GM13977 (cell line): ENCODE data around the gene CLEC16A.
A peak's percentile ranks its signal among the peaks of the same experiment; 100 is the strongest.
"Not testable (repeated sequence)": the region's sequence is repeated elsewhere in the genome, so short reads cannot be mapped to it uniquely, and the experiment has no call there.

Experiments used
- DNase-seq: peaks from one replicate; pipeline ENCODE4 v3.0.0; 2012; ENCODE audit warnings: low spot score
- in situ Hi-C: fragments of 300-500 bp; cut with MboI; formaldehyde crosslinking; loops from one replicate; pipeline ENCODE4 v1.12.0; 2022; ENCODE audit warnings: low sequenced_read_pairs, low pct_unique_long_range_greater_than_20kb, mixed read lengths, inconsistent platforms; ENCODE audit not compliant: unreplicated experiment
- TF ChIP-seq, protein P1 (sequence below): IDR thresholded peaks from 2 replicates; pipeline ENCODE4 v1.5.1; 2012; ENCODE audit warnings: mild to moderate bottlenecking, control low read depth; ENCODE audit not compliant: insufficient read depth; ENCODE audit errors: extremely low read depth, missing control alignments

CLEC16A gene

DNA sequence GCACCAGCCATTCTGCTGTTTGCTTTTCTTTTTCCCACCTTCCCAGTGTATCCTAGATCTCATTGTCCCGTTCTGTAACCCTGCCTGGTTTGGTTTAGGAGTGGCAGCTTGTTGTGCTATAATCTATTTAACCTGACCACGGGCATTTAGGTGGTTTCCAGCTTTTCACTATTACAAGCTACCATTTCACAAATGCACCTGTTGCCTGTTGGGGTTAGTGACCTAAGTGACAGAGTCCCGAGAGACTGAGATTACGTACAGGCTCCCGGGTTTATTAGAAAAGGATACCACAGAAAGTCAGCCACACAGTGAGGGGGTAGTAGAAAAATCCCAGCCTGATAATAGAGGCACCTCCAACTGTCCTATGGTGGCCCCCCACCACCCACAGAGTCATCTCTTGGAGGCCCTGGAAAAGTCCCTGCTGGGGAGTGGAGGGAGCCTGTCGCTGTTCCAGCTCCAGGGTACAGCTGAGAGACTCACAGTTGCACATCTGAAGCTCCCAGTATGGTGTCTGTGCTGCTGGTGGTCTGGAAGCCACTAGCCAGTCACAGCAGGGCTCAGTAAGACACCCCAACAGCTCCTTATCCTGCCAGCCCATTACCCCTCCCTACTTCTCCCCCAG lies 21.2 kb downstream of the CLEC16A start:
- TF ChIP-seq, protein P1, sequence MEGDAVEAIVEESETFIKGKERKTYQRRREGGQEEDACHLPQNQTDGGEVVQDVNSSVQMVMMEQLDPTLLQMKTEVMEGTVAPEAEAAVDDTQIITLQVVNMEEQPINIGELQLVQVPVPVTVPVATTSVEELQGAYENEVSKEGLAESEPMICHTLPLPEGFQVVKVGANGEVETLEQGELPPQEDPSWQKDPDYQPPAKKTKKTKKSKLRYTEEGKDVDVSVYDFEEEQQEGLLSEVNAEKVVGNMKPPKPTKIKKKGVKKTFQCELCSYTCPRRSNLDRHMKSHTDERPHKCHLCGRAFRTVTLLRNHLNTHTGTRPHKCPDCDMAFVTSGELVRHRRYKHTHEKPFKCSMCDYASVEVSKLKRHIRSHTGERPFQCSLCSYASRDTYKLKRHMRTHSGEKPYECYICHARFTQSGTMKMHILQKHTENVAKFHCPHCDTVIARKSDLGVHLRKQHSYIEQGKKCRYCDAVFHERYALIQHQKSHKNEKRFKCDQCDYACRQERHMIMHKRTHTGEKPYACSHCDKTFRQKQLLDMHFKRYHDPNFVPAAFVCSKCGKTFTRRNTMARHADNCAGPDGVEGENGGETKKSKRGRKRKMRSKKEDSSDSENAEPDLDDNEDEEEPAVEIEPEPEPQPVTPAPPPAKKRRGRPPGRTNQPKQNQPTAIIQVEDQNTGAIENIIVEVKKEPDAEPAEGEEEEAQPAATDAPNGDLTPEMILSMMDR: no peak
- peak; percentile 64 for DNase-seq
- in situ Hi-C loops: loop anchor here (10.0 to 25.0 kb wide), 4 partner anchors 289 to 747 kb away; partner anchors contain the start of gene SOCS1

DNA sequence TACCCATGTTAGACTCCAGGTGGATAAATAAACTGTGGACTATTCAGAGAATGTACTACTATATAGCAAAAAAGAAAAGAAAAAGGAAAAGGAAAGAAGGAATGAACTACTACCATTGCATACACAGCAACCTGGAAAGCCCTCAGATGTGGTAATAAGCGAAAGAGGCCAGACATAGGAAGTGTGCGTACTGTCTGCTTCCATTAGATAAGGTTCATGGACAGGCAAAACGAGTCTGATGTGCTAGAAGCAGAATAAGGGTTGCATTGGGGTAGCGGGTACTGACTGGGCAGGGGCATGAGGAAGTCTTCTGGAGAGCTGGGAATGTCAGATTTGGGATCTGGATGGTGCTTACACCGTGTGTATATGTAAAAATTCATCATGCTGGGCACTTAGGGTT lies 21.8 kb downstream of the CLEC16A start:
- TF ChIP-seq, protein P1: no peak
- in situ Hi-C loops: loop anchor here (10.0 to 25.0 kb wide), 4 partner anchors 289 to 746 kb away; partner anchors contain the start of gene SOCS1
- DNase-seq: no peak

DNA sequence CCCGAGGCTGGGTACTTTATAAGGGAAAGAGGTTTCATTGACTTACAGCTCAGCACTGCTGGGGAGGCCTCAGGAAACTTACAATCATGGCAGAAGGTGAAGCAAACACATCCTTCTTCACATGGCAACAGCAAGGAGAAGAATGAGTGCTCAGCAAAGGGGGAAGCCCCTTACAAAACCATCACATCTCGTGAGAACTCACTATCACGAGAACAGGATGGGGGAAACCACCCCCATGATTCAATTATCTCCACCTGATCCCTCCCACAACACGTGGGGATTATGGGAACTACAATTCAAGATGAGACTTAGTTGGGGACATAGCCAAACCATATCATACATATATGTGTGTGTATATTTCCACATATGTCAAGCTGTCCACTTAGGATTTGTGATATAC lies 22.2 kb downstream of the CLEC16A start:
- not testable (repeated sequence) for DNase-seq
- in situ Hi-C loops: loop anchor here (10.0 to 25.0 kb wide), 4 partner anchors 288 to 746 kb away; partner anchors contain the start of gene SOCS1

DNA sequence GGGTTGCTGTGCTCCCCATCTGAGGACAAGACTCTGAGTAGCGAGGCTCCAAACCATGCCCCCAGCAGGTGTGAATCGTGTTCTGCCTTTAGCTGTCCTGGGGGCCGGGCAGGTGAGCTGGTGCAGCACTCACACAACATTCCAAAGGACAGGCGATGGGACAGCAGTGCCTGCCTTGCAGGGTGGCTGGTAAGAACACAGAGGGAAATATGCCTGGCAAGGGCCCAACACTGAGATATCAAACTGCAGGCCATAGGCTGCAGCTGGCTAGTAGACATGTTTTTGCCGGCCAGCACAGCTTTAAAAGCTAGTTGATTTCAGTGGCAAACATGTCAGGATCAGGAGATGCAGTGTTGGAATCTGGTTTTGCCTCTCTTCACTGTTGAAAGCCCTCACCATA lies 23.6 kb downstream of the CLEC16A start:
- in situ Hi-C loops: loop anchor here (10.0 to 25.0 kb wide), 4 partner anchors 287 to 744 kb away; partner anchors contain the start of gene SOCS1
- TF ChIP-seq, protein P1: no peak
- no peak for DNase-seq

DNA sequence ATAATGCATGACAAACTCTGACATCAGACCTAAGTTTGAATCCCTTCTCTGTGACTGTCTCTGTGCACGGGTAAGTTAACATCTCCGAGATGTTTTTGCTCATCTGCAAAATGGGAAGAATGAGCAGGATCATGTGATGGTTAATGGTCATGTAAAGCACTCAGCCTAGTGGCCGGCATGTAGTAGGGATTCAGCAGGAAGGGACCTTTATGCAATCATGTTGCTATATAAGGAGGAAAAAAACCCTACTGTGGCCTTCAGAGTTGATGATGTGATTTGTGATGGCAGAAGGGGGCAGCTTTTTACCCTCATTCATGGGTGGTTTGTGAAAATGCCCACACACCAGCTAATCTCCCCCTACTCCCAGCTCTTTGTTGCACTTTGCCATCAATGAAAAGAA lies 24.1 kb downstream of the CLEC16A start:
- TF ChIP-seq, protein P1: no peak
- in situ Hi-C loops: loop anchor here (10.0 to 25.0 kb wide), 4 partner anchors 286 to 744 kb away; partner anchors contain the start of gene SOCS1
- no peak for DNase-seq

DNA sequence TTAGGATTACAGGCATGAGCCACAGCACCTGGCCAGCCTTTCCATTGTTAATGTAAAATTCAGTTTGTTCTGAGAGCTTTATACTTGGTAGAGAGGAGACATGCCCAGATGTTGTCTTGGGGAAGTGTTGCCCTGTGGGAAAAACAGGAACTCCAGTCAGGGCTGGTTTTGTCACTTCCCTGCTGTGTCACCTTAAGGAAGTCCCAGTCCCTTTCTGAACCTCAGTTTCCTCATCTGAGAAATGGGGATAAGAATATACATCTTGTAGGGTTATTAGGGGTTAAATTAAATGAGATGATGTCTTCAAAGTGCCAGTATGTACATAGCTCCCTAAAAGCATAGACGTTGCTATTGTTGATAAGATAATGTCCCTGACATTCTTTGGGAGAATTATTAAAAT lies 25.3 kb downstream of the CLEC16A start:
- in situ Hi-C loops: loop anchor here (10.0 to 25.0 kb wide), 4 partner anchors 285 to 743 kb away; partner anchors contain the start of gene SOCS1
- TF ChIP-seq, protein P1: no peak

DNA sequence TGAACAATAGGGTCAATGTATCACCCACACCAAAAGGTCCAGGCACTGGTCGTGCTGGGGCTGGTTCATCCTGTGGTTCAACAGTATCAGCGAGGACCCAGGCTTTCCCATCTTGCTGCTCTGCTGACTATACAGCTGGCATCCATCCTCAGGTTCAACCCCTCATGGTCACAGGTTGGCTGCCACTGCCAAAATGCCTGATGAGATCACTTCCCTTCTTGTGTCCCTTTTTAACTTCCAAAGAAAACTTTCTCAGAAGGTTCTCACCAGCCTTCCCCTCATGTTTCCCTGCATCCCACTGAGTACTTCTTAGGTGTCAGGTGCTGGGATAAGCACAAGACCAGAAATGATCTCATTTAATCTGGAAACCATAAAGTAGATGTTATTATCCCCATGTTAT lies 25.7 kb downstream of the CLEC16A start:
- TF ChIP-seq, protein P1: no peak
- no peak for DNase-seq
- in situ Hi-C loops: loop anchor here (25.0 kb wide), 2 partner anchors 542 to 742 kb away; no protein-coding TSS in a partner anchor

More for the DNA sequence above, 25.3 kb downstream of the CLEC16A start:
- DNase-seq: no peak
